ENCODE measurements around the gene AIPL1.

AIPL1 gene

GRCh38 chr17:6463616-6464445 is 28.9 kb upstream of the AIPL1 start:
- no peak overlapping the region for H3K27ac ChIP-seq (ENCODE audit: low read depth, low read length, poor library complexity, severe bottlenecking)
- no peak overlapping the region for H3K9ac ChIP-seq (ENCODE audit: low read length)
- TF ChIP-seq EZH2 (IDR thresholded peaks at IDR 0.05; ENCODE audit: borderline replicate concordance, low read length): no peak
- TF ChIP-seq, protein P1, sequence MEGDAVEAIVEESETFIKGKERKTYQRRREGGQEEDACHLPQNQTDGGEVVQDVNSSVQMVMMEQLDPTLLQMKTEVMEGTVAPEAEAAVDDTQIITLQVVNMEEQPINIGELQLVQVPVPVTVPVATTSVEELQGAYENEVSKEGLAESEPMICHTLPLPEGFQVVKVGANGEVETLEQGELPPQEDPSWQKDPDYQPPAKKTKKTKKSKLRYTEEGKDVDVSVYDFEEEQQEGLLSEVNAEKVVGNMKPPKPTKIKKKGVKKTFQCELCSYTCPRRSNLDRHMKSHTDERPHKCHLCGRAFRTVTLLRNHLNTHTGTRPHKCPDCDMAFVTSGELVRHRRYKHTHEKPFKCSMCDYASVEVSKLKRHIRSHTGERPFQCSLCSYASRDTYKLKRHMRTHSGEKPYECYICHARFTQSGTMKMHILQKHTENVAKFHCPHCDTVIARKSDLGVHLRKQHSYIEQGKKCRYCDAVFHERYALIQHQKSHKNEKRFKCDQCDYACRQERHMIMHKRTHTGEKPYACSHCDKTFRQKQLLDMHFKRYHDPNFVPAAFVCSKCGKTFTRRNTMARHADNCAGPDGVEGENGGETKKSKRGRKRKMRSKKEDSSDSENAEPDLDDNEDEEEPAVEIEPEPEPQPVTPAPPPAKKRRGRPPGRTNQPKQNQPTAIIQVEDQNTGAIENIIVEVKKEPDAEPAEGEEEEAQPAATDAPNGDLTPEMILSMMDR (IDR thresholded peaks at IDR 0.05; ENCODE audit: low read length): no peak
- no peak overlapping the region for H2AFZ ChIP-seq (ENCODE audit: low read length)
- H3K4me2 ChIP-seq (ENCODE audit: low read length): no peak overlapping the region
- no peaks in the 10 kb centered on the region for H4K20me1 ChIP-seq (ENCODE audit: insufficient read depth, low read length)
- no peaks in the 10 kb centered on the region for H3K36me3 ChIP-seq (ENCODE audit: insufficient read depth, low read length)
- no peaks in the 10 kb centered on the region for H3K4me1 ChIP-seq (ENCODE audit: insufficient read depth, low read length, severe bottlenecking)
- H3K79me2 ChIP-seq (ENCODE audit: insufficient read depth, low read length): no peaks in the 10 kb centered on the region
- no peaks in the 10 kb centered on the region for H3K9me3 ChIP-seq (ENCODE audit: low read length)
- no peaks in the 10 kb centered on the region for H3K9me2 ChIP-seq (ENCODE audit: low read depth, low read length)
- no peaks in the 10 kb centered on the region for H3F3A ChIP-seq (ENCODE audit: insufficient read depth, low read length)
- no peaks in the 10 kb centered on the region; the same call in 1 of the 2 replicates for H3K27me3 ChIP-seq (ENCODE audit: insufficient read depth, low read length)
- H3K4me3 ChIP-seq (ENCODE audit: low read depth, low read length, poor library complexity, severe bottlenecking): no peak overlapping the region

- H3K4me1 ChIP-seq (ENCODE audit: insufficient read depth, low read length, severe bottlenecking): no peaks in the 10 kb centered on the region
- H3K36me3 ChIP-seq (ENCODE audit: insufficient read depth, low read length): no peaks in the 10 kb centered on the region
- no peaks in the 10 kb centered on the region for H3K79me2 ChIP-seq (ENCODE audit: insufficient read depth, low read length)
- H3K4me3 ChIP-seq (ENCODE audit: low read depth, low read length, poor library complexity, severe bottlenecking): no peak overlapping the region
- H3K9me3 ChIP-seq (ENCODE audit: low read length): no peaks in the 10 kb centered on the region
- no peak overlapping the region for H2AFZ ChIP-seq (ENCODE audit: low read length)
- H3K4me2 ChIP-seq (ENCODE audit: low read length): no peak overlapping the region
- no peak overlapping the region for H3K27ac ChIP-seq (ENCODE audit: low read depth, low read length, poor library complexity, severe bottlenecking)
- TF ChIP-seq EZH2 (IDR thresholded peaks at IDR 0.05; ENCODE audit: borderline replicate concordance, low read length): no peak
- TF ChIP-seq, protein P1 (IDR thresholded peaks at IDR 0.05; ENCODE audit: low read length): no peak
- no peak overlapping the region for H3K9ac ChIP-seq (ENCODE audit: low read length)
- H3F3A ChIP-seq (ENCODE audit: insufficient read depth, low read length): no peaks in the 10 kb centered on the region
- H3K9me2 ChIP-seq (ENCODE audit: low read depth, low read length): no peaks in the 10 kb centered on the region
- H4K20me1 ChIP-seq (ENCODE audit: insufficient read depth, low read length): no peaks in the 10 kb centered on the region
- H3K27me3 ChIP-seq (ENCODE audit: insufficient read depth, low read length): no peaks in the 10 kb centered on the region; the same call in 1 of the 2 replicates
Observed at GRCh38 chr17:6462692-6463091, 27.8 kb upstream of the AIPL1 start.

DNA sequence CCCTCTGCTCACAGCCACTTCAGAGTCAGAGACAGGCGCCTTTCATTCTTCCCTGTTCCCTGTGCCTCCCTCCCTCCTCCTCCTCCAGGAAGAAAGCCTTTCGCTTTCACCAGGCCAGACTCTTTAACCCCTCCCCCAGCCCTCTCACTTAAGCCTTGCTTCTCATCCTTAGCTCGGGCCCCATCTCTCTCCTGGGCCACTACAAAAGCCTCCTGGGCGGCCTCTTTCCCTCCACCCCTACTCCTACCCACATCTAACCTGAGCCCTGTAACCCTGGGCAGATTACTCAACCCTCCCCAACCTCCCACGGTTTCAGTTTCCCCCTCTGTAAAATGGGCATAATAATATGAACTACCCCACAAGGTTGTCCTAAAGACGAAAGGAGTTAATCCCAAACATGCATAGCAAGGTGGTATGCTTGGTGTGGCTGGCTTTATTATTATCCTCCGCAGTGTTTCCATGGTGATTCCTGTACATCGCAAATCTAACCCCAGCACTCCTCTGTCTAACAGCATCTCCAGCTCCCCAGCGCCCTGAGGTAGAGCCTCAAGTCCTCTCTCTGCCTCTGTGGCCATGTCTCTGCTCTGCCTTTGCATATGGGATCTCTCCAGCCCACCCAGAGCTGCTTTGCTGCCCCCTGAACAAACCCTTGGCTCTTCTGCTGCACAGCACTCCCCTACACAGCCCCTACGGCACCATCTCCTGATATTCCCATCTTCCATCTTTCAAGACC is 27.0 kb upstream of the AIPL1 start:
- H3K9ac ChIP-seq (ENCODE audit: low read length): no peak overlapping the region
- no peaks in the 10 kb centered on the region for H3K9me3 ChIP-seq (ENCODE audit: low read length)
- H3K4me3 ChIP-seq (ENCODE audit: low read depth, low read length, poor library complexity, severe bottlenecking): no peak overlapping the region
- TF ChIP-seq EZH2 (IDR thresholded peaks at IDR 0.05; ENCODE audit: borderline replicate concordance, low read length): no peak
- TF ChIP-seq, protein P1 (IDR thresholded peaks at IDR 0.05; ENCODE audit: low read length): no peak
- H3K79me2 ChIP-seq (ENCODE audit: insufficient read depth, low read length): no peaks in the 10 kb centered on the region
- H3K4me1 ChIP-seq (ENCODE audit: insufficient read depth, low read length, severe bottlenecking): no peaks in the 10 kb centered on the region
- no peaks in the 10 kb centered on the region for H3F3A ChIP-seq (ENCODE audit: insufficient read depth, low read length)
- H3K27ac ChIP-seq (ENCODE audit: low read depth, low read length, poor library complexity, severe bottlenecking): no peak overlapping the region
- no peaks in the 10 kb centered on the region for H4K20me1 ChIP-seq (ENCODE audit: insufficient read depth, low read length)
- H3K4me2 ChIP-seq (ENCODE audit: low read length): no peak overlapping the region
- no peak overlapping the region for H2AFZ ChIP-seq (ENCODE audit: low read length)
- no peaks in the 10 kb centered on the region for H3K9me2 ChIP-seq (ENCODE audit: low read depth, low read length)
- H3K27me3 ChIP-seq (ENCODE audit: insufficient read depth, low read length): no peaks in the 10 kb centered on the region; the same call in 1 of the 2 replicates
- no peaks in the 10 kb centered on the region for H3K36me3 ChIP-seq (ENCODE audit: insufficient read depth, low read length)

All from OCI-LY1 (cell line).